DND-41 (cell line): ENCODE data around the gene DYRK1A.

ENCODE experiments used
- ATAC-seq: fragments of 200-7000 bp; cut with Tn5 transposase; 3 replicates; pipeline ENCODE4 v1.9.1; 2021; ENCODE audit warnings: low read depth; ENCODE audit not compliant: insufficient read depth
- DNase-seq: peaks from one replicate; pipeline ENCODE4 v3.0.0-alpha.2; 2020
- H2AFZ ChIP-seq: 2 replicates; pipeline ENCODE4 v1.6.0; 2012; ENCODE audit warnings: low read depth, low read length
- H3K27ac ChIP-seq: 2 replicates; pipeline ENCODE4 v1.5.1; 2012; ENCODE audit warnings: low read length, inconsistent platforms
- H3K27me3 ChIP-seq: fragments of 200-600 bp; sonication (generic); 2 replicates; pipeline ENCODE4 v1.6.0; 2012; ENCODE audit warnings: low read length, mild to moderate bottlenecking, inconsistent platforms; ENCODE audit not compliant: insufficient read depth, poor library complexity
- H3K36me3 ChIP-seq: 2 replicates; pipeline ENCODE4 v1.5.1; 2012; ENCODE audit warnings: low read length, inconsistent platforms; ENCODE audit not compliant: insufficient read depth
- H3K4me1 ChIP-seq: 2 replicates; pipeline ENCODE4 v1.5.1; 2012; ENCODE audit warnings: mild to moderate bottlenecking, low read length; ENCODE audit not compliant: insufficient read depth
- H3K4me2 ChIP-seq: 2 replicates; pipeline ENCODE4 v1.6.0; 2012; ENCODE audit warnings: mild to moderate bottlenecking, moderate library complexity, low read length, inconsistent platforms; ENCODE audit not compliant: insufficient read depth
- H3K4me3 ChIP-seq, 2 experiments: fragments of 200-600 bp in 1 of 2; shearing (Covaris generic) in 1 of 2; 2 replicates each; pipeline ENCODE4 v1.5.1; 2012 to 2016; ENCODE audit warnings: inconsistent platforms in 2 of 2, low read length in 2 of 2, mild to moderate bottlenecking in 2 of 2, low read depth in 1 of 2, moderate library complexity in 1 of 2
- H3K79me2 ChIP-seq: 2 replicates; pipeline ENCODE4 v1.6.0; 2012; ENCODE audit warnings: low read length, inconsistent platforms; ENCODE audit not compliant: insufficient read depth
- H3K9ac ChIP-seq: 2 replicates; pipeline ENCODE4 v1.6.0; 2012; ENCODE audit warnings: low read depth, mild to moderate bottlenecking, inconsistent platforms, low read length, moderate library complexity
- H3K9me3 ChIP-seq: 2 replicates; pipeline ENCODE4 v1.5.1; 2012; ENCODE audit warnings: low read length, moderate library complexity, mild to moderate bottlenecking, inconsistent platforms; ENCODE audit not compliant: insufficient read depth, severe bottlenecking
- H4K20me1 ChIP-seq: 2 replicates; pipeline ENCODE4 v1.6.0; 2012; ENCODE audit warnings: low read length; ENCODE audit not compliant: insufficient read depth
- EZH2 ChIP-seq: IDR thresholded peaks from 3 replicates; pipeline ENCODE4 v1.6.1; 2012; ENCODE audit warnings: borderline replicate concordance, low read depth, mild to moderate bottlenecking, moderate library complexity, low read length, inconsistent platforms; ENCODE audit not compliant: severe bottlenecking
- TF ChIP-seq, protein P1 (sequence below): IDR thresholded peaks from 2 replicates; pipeline ENCODE4 v1.5.1; 2012; ENCODE audit warnings: borderline replicate concordance, low read length, moderate library complexity, mild to moderate bottlenecking; ENCODE audit not compliant: poor library complexity, severe bottlenecking; ENCODE audit errors: extremely low read depth

DYRK1A gene

DNA sequence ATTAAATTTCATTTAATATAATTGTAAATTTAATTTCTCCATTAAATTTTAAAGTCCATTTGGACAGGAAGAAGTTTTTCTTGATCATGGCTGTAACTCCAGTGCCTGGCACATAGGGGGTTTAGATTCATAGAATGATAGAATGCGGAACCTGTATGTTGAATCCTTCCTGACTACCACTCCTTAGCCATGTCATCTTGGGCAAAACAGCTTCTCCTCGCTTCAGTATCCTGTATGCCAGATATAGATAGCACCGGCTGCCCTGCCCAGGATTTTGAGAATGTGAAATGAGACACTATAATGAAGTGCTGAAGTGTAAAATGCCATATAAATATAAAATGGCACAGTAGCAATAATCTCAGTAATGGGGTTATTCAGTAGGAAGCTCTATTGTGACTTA lies 6.4 kb downstream of the DYRK1A start:
- peaks cover 82% of the 10 kb centered on the region for H3K4me1 ChIP-seq
- peak overlapping the region; percentile 37 for H3K4me2 ChIP-seq

DNA sequence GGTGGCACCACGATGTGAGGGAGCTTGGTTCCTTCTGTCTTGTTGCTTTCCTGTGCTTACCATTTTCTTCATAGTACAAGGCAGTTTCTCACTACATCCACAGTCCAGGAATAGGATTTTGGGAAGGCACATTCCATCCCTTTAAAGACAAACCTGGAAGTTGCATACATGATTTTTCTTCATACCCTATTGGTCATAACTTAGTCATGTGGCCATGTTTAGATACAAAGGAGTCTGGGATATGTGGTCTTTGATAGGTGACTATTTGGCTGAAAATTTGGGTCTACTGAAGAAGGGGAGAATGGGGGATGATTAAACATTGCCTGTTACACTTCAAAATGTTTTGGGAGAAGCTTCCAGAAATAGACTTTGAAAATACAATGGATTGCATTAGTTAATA lies 7.0 kb downstream of the DYRK1A start:
- ATAC-seq = no peak
- no peak for TF ChIP-seq EZH2
- TF ChIP-seq, protein P1, sequence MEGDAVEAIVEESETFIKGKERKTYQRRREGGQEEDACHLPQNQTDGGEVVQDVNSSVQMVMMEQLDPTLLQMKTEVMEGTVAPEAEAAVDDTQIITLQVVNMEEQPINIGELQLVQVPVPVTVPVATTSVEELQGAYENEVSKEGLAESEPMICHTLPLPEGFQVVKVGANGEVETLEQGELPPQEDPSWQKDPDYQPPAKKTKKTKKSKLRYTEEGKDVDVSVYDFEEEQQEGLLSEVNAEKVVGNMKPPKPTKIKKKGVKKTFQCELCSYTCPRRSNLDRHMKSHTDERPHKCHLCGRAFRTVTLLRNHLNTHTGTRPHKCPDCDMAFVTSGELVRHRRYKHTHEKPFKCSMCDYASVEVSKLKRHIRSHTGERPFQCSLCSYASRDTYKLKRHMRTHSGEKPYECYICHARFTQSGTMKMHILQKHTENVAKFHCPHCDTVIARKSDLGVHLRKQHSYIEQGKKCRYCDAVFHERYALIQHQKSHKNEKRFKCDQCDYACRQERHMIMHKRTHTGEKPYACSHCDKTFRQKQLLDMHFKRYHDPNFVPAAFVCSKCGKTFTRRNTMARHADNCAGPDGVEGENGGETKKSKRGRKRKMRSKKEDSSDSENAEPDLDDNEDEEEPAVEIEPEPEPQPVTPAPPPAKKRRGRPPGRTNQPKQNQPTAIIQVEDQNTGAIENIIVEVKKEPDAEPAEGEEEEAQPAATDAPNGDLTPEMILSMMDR = no peak
- Histone ChIP-seq H3K4me2 (peak overlapping the region; percentile 37), H3K9ac (no peak overlapping the region), H3K27me3 (no peaks in the 10 kb centered on the region), H3K4me1 (peaks cover 85% of the 10 kb centered on the region), H3K27ac (no peak overlapping the region), H4K20me1 (peaks cover 96% of the 10 kb centered on the region), H3K4me3 (no peak overlapping the region), H2AFZ (no peak overlapping the region), H3K79me2 (peaks cover 100% of the 10 kb centered on the region), H3K36me3 (peaks cover under 1% of the 10 kb centered on the region; the same call in 1 of the 2 replicates), H3K9me3 (no peaks in the 10 kb centered on the region)
- no peak for DNase-seq

More for the DNA sequence above, 6.4 kb downstream of the DYRK1A start:
- peaks cover 7% of the 10 kb centered on the region; the same call in 1 of the 2 replicates for H3K36me3 ChIP-seq
- H3K9me3 ChIP-seq = no peaks in the 10 kb centered on the region
- TF ChIP-seq EZH2 = no peak
- TF ChIP-seq, protein P1 = no peak
- no peak for DNase-seq
- H3K27ac ChIP-seq = no peak overlapping the region
- ATAC-seq = no peak
- peaks cover 100% of the 10 kb centered on the region for H3K79me2 ChIP-seq
- peaks cover 96% of the 10 kb centered on the region for H4K20me1 ChIP-seq
- H2AFZ ChIP-seq = no peak overlapping the region
- H3K9ac ChIP-seq = no peak overlapping the region
- H3K4me3 ChIP-seq = no peak overlapping the region
- H3K27me3 ChIP-seq = no peaks in the 10 kb centered on the region

GRCh38 chr21:37374027-37374426 lies 7.5 kb downstream of the DYRK1A start:
- Histone ChIP-seq H3K4me3 (no peak overlapping the region), H3K9ac (no peak overlapping the region), H3K4me1 (peaks cover 85% of the 10 kb centered on the region), H3K9me3 (no peaks in the 10 kb centered on the region), H3K36me3 (no peaks in the 10 kb centered on the region), H2AFZ (no peak overlapping the region), H3K4me2 (no peak overlapping the region), H4K20me1 (peaks cover 96% of the 10 kb centered on the region), H3K27me3 (no peaks in the 10 kb centered on the region), H3K27ac (no peak overlapping the region), H3K79me2 (peaks cover 100% of the 10 kb centered on the region)
- ATAC-seq (no peak), DNase-seq (no peak)
- TF ChIP-seq EZH2 = no peak
- TF ChIP-seq, protein P1 = no peak
